Endothelial cell of umbilical vein (primary cell): Measurements from ENCODE around the gene FLRT2. TPM values are rescaled to one million over a fixed set of nuclear protein-coding genes. Genes with fewer than 3 reads are reported as not detected.

Source experiments
- BruUV-seq: library from RNA; stranded (reverse); fragments of 400-500 nt; replicated peaks from 2 replicates; lab custom pipeline; 2021; lab: Mats Ljungman, UMichigan
- CTCF ChIA-PET: fragments of 300-600, 350-600 bp; sonication (Branson Sonifier 250); formaldehyde crosslinking; loops from one replicate; lab custom pipeline; 2021; ENCODE audit warnings: antibody characterized with exemption, inconsistent platforms; lab: Charles Lee
- POLR2A ChIA-PET: fragments of 300-600, 350-600 bp; sonication (Branson Sonifier 250); formaldehyde crosslinking; loops from one replicate; lab custom pipeline; 2021; ENCODE audit warnings: antibody characterized with exemption, inconsistent platforms; lab: Charles Lee
- DNase-seq: peaks from one replicate; pipeline ENCODE4 v3.0.0-alpha.2; 2011; ENCODE audit warnings: low read depth, low spot score
- FAIRE-seq: peaks from 2 replicates; lab custom pipeline; 2011; peaks lifted over from hg19 to GRCh38; lab: Jason Lieb, UNC
- H2AFZ ChIP-seq: 2 replicates; pipeline ENCODE4 v1.6.0; 2012; ENCODE audit warnings: low read depth, low read length, control low read depth, inconsistent platforms
- H3K27ac ChIP-seq: 2 replicates; pipeline ENCODE4 v1.5.1; 2011; ENCODE audit warnings: low read depth, mild to moderate bottlenecking, control low read depth, low read length, moderate library complexity; ENCODE audit not compliant: insufficient read depth
- H3K27me3 ChIP-seq, 2 experiments: 2 replicates each; pipeline versions ENCODE4 v1.6.0 to v1.6.1; 2011; ENCODE audit warnings: low read length in 2 of 2, mixed read lengths in 1 of 2; ENCODE audit not compliant: control insufficient read depth in 2 of 2, insufficient read depth in 2 of 2
- H3K36me3 ChIP-seq, 2 experiments: 2 replicates in 1 of 2; 3 replicates in 1 of 2; pipeline ENCODE4 v1.5.1; 2011; ENCODE audit warnings: low read length in 2 of 2, mild to moderate bottlenecking in 1 of 2, moderate library complexity in 1 of 2; ENCODE audit not compliant: control insufficient read depth in 2 of 2, insufficient read depth in 2 of 2; ENCODE audit errors: extremely low read depth in 1 of 2
- H3K4me1 ChIP-seq: 3 replicates; pipeline ENCODE4 v1.5.1; 2011; ENCODE audit warnings: mild to moderate bottlenecking, low read length; ENCODE audit not compliant: control insufficient read depth, insufficient read depth; ENCODE audit errors: extremely low read depth
- H3K4me2 ChIP-seq: 2 replicates; pipeline ENCODE4 v1.6.1; 2011; ENCODE audit warnings: low read length, control low read depth, mixed read lengths; ENCODE audit not compliant: insufficient read depth
- H3K4me3 ChIP-seq, 3 experiments: fragments of 200-600 bp in 1 of 3; sonication (generic), shearing (Covaris generic) in 1 of 3; replicated peaks in 1 of 3; 2 replicates each; pipeline ENCODE4 v1.5.1; 2011 to 2016; ENCODE audit warnings: control low read depth in 3 of 3, low read length in 3 of 3, mild to moderate bottlenecking in 2 of 3, inconsistent platforms in 1 of 3, low read depth in 1 of 3, moderate library complexity in 1 of 3; ENCODE audit not compliant: insufficient read depth in 1 of 3
- H3K79me2 ChIP-seq: 2 replicates; pipeline ENCODE4 v1.6.0; 2012; ENCODE audit warnings: low read length, inconsistent platforms; ENCODE audit not compliant: control insufficient read depth, insufficient read depth
- H3K9ac ChIP-seq: replicated peaks from 2 replicates; pipeline ENCODE3; 2011; ENCODE audit warnings: low read length, control low read depth; ENCODE audit not compliant: insufficient read depth; ENCODE audit errors: extremely low read depth
- H3K9me1 ChIP-seq: replicated peaks from 3 replicates; pipeline ENCODE4 v1.6.0; 2011; ENCODE audit warnings: mild to moderate bottlenecking, low read length; ENCODE audit not compliant: control insufficient read depth, insufficient read depth; ENCODE audit errors: extremely low read depth
- H3K9me3 ChIP-seq: replicated peaks from 2 replicates; pipeline ENCODE4 v1.5.1; 2012; ENCODE audit warnings: low read length, inconsistent platforms; ENCODE audit not compliant: control insufficient read depth, insufficient read depth
- H4K20me1 ChIP-seq: replicated peaks from 2 replicates; pipeline ENCODE3; 2011; ENCODE audit warnings: mild to moderate bottlenecking, low read length; ENCODE audit not compliant: control insufficient read depth, insufficient read depth; ENCODE audit errors: extremely low read depth
- EZH2 ChIP-seq: IDR thresholded peaks from 2 replicates; pipeline ENCODE4 v1.6.1; 2012; ENCODE audit warnings: borderline replicate concordance, low read depth, mild to moderate bottlenecking, moderate library complexity, low read length, inconsistent platforms; ENCODE audit not compliant: severe bottlenecking
- FOS ChIP-seq: IDR thresholded peaks from 2 replicates; pipeline ENCODE4 v1.6.1; 2011; ENCODE audit warnings: mild to moderate bottlenecking, low read length, moderate library complexity, borderline replicate concordance; ENCODE audit not compliant: insufficient read depth
- GATA2 ChIP-seq: IDR thresholded peaks from 2 replicates; pipeline ENCODE4 v1.7.0; 2011; ENCODE audit warnings: low read depth, mild to moderate bottlenecking, moderate library complexity, mixed read lengths, low read length; ENCODE audit not compliant: insufficient read length, insufficient read depth
- JUN ChIP-seq: IDR thresholded peaks from 2 replicates; pipeline ENCODE4 v1.6.1; 2011; ENCODE audit warnings: borderline replicate concordance, low read depth; ENCODE audit not compliant: insufficient read length, insufficient read depth
- MYC ChIP-seq: IDR thresholded peaks from one replicate; pipeline ENCODE4 v1.6.1; 2011; ENCODE audit warnings: mild to moderate bottlenecking, low read depth, low read length
- POLR2A ChIP-seq: IDR thresholded peaks from 2 replicates; pipeline ENCODE4 v1.6.1; 2012; ENCODE audit warnings: low read depth, mild to moderate bottlenecking, control low read depth, low read length
- POLR2AphosphoS5 ChIP-seq: IDR thresholded peaks from 2 replicates; pipeline ENCODE4 v1.6.1; 2012; ENCODE audit warnings: low read depth, mild to moderate bottlenecking, control low read depth, low read length, moderate library complexity; ENCODE audit not compliant: insufficient read depth
- dilution Hi-C: fragments of 300-500 bp; cut with MboI; formaldehyde crosslinking; loops from one replicate; pipeline ENCODE4 v1.15.0; 2019; ENCODE audit warnings: low sequenced_read_pairs; ENCODE audit not compliant: extremely low pct_ligation_motif_present
- intact Hi-C: fragments of 100-400 bp; cut with micrococcal nuclease; formaldehyde crosslinking; loops from one replicate; pipeline ENCODE4 v1.10.0; 2022
- polyA plus RNA-seq, 4 experiments: library from polyadenylated mRNA; depleted of rRNA in 3 of 4; stranded (reverse) in 3 of 4; unstranded in 1 of 4; fragments of >200 nt; gene quantifications; 2 replicates each; pipeline versions ENCODE4 v1.2.1 to v1.2.3, GENCODE V29; 2011 to 2012; ENCODE audit warnings: missing spikeins in 1 of 4
- total RNA-seq: library from RNA; stranded (reverse); gene quantifications from 2 replicates; pipeline ENCODE4 v1.2.3, GENCODE V29; 2021
- TF ChIP-seq, protein P1 (sequence below): IDR thresholded peaks from 2 replicates; pipeline ENCODE4 v1.6.1; 2011; ENCODE audit not compliant: insufficient read depth, insufficient read length
- TF ChIP-seq, protein P2 (sequence below), 2 donors: IDR thresholded peaks; 1 replicate in 1 of 2; 2 replicates in 1 of 2; pipeline ENCODE4 v1.5.1; 2011; ENCODE audit warnings: low read length in 2 of 2, mild to moderate bottlenecking in 2 of 2, moderate library complexity in 2 of 2, control low read depth in 1 of 2, inconsistent platforms in 1 of 2, low read depth in 1 of 2; ENCODE audit not compliant: insufficient read depth in 1 of 2; ENCODE audit errors: extremely low read depth in 1 of 2

Gene FLRT2
- total and polyA plus RNA-seq, 2 donors (not counting 3 experiments of a cell fraction or from before 2014, with no cell fraction given) = 202 to 229 TPM

DNA sequence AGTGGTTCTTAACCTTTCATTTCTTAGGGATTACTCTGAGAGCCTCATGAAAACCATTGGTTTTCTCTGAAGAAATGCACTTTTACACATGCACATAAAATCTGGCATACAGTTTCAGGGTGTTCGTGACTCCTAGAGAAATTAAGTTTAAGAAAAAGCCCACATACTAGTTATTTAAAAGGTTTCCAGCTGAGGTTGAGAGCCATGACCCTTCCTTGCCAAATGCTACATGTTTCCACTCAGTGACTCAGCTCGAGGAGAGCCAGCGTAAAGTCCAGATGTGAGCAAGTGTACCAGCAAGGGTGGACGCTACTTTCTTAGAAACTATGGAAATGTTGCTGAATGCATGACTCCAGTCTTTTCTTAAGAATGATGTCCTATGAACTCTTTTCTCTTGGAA is 42.7 kb upstream of the FLRT2 start:
- no peak overlapping the region for H3K4me2 ChIP-seq
- no peaks in the 10 kb centered on the region for H3K9me3 ChIP-seq
- H3K4me3 ChIP-seq = no peak overlapping the region
- no peaks in the 10 kb centered on the region for H3K79me2 ChIP-seq
- no peak for TF ChIP-seq MYC
- TF ChIP-seq, protein P1, sequence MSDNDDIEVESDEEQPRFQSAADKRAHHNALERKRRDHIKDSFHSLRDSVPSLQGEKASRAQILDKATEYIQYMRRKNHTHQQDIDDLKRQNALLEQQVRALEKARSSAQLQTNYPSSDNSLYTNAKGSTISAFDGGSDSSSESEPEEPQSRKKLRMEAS = no peak
- TF ChIP-seq, protein P2, sequence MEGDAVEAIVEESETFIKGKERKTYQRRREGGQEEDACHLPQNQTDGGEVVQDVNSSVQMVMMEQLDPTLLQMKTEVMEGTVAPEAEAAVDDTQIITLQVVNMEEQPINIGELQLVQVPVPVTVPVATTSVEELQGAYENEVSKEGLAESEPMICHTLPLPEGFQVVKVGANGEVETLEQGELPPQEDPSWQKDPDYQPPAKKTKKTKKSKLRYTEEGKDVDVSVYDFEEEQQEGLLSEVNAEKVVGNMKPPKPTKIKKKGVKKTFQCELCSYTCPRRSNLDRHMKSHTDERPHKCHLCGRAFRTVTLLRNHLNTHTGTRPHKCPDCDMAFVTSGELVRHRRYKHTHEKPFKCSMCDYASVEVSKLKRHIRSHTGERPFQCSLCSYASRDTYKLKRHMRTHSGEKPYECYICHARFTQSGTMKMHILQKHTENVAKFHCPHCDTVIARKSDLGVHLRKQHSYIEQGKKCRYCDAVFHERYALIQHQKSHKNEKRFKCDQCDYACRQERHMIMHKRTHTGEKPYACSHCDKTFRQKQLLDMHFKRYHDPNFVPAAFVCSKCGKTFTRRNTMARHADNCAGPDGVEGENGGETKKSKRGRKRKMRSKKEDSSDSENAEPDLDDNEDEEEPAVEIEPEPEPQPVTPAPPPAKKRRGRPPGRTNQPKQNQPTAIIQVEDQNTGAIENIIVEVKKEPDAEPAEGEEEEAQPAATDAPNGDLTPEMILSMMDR (IDR thresholded peaks at IDR 0.05; ENCODE audit: extremely low read depth in 1 of 2, insufficient read depth in 1 of 2, low read depth in 1 of 2, low read length in 2 of 2) = no peak
- dilution Hi-C loops = no loop called here
- peaks cover 10% of the 10 kb centered on the region for H3K4me1 ChIP-seq
- no peak overlapping the region for H2AFZ ChIP-seq
- H3K27ac ChIP-seq = no peak overlapping the region
- no peak overlapping the region for H3K9ac ChIP-seq
- H3K9me1 ChIP-seq = no peaks in the 10 kb centered on the region
- H3K27me3 ChIP-seq = no peaks in the 10 kb centered on the region
- ChIA-PET CTCF (interaction anchor here (0.8 kb wide), 1 partner anchor 10 kb away, joined by 3 read pairs; no protein-coding TSS in a partner anchor), POLR2A (no interaction called here)
- intact Hi-C loops = no loop called here
- no peak for DNase-seq
- no peaks in the 10 kb centered on the region for H3K36me3 ChIP-seq
- BruUV-seq = no TSS peak
- no peak for FAIRE-seq
- H4K20me1 ChIP-seq = no peaks in the 10 kb centered on the region

DNA sequence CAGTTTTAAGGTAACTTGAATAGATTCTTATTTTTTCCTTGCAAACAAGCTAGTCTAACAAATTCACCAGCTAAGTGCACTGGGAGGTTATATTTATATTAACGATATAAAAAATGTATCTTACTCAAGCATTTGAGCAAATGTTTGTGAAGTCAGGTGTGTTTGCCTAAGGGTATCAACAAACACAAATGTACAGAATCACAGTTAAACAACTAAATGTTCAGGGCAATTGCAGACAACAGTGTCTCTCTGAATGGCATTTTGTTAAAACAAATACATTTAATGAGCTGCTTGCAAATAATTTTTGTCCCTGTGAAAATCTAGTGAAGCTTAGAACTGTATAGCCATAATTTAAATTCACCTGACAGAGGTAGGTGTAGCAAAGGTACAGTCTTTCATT is 28.2 kb upstream of the FLRT2 start:
- Histone ChIP-seq H3K79me2 (no peaks in the 10 kb centered on the region), H3K27ac (no peak overlapping the region), H3K9me1 (no peaks in the 10 kb centered on the region), H2AFZ (no peak overlapping the region), H3K4me1 (no peaks in the 10 kb centered on the region), H3K9ac (no peak overlapping the region), H3K4me3 (no peak overlapping the region), H4K20me1 (no peaks in the 10 kb centered on the region), H3K27me3 (no peaks in the 10 kb centered on the region), H3K4me2 (no peak overlapping the region), H3K9me3 (no peaks in the 10 kb centered on the region), H3K36me3 (no peaks in the 10 kb centered on the region)
- DNase-seq (no peak), FAIRE-seq (no peak)
- dilution Hi-C loops (no loop called here), intact Hi-C loops (no loop called here)
- CTCF ChIA-PET = no interaction called here
- no TSS peak for BruUV-seq
- POLR2A ChIA-PET = no interaction called here
- no peak for TF ChIP-seq GATA2
- no peak for TF ChIP-seq POLR2AphosphoS5
- no peak for TF ChIP-seq JUN
- TF ChIP-seq EZH2 = no peak
- no peak for TF ChIP-seq POLR2A
- TF ChIP-seq MYC = no peak
- TF ChIP-seq FOS = no peak
- TF ChIP-seq, protein P2 (IDR thresholded peaks at IDR 0.05; ENCODE audit: extremely low read depth in 1 of 2, insufficient read depth in 1 of 2, low read depth in 1 of 2, low read length in 2 of 2) = no peak
- TF ChIP-seq, protein P1 = no peak
